GM12864 (cell line): ENCODE measurements around the gene NOS1.

Experiments
- DNase-seq: peaks from one replicate; pipeline ENCODE4 v3.0.0-alpha.2; 2011; ENCODE audit warnings: low read depth
- H3K4me3 ChIP-seq: 2 replicates; pipeline ENCODE4 v1.5.1; 2011; ENCODE audit warnings: mild to moderate bottlenecking, low read depth, low read length, control low read depth
- TF ChIP-seq, protein P1 (sequence below): IDR thresholded peaks from 2 replicates; pipeline ENCODE4 v1.5.1; 2011; ENCODE audit warnings: low read depth, mild to moderate bottlenecking, moderate library complexity, low read length, control low read depth, inconsistent platforms; ENCODE audit errors: missing control alignments

Gene NOS1

DNA sequence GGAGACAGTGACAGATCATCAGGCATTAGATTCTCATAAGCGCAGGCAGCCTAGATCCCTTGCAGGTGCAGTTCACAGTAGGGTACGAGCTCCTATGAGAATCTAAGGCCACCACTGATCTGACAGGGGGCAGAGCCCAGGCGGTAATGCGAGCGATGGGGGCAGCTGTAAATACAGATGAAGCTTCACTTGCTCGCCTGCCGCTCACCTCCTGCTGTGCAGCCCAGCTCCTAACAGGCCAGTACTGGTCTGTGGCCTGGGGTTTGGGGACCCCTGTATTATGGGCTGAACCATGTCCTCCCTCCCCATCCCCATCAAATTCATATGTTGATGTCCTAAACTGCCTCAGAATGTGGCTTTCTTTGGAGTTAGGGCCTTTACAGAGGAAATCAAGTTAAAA is 63.2 kb downstream of the NOS1 start:
- no peak for DNase-seq
- H3K4me3 ChIP-seq, result no peak overlapping the region
- TF ChIP-seq, protein P1, sequence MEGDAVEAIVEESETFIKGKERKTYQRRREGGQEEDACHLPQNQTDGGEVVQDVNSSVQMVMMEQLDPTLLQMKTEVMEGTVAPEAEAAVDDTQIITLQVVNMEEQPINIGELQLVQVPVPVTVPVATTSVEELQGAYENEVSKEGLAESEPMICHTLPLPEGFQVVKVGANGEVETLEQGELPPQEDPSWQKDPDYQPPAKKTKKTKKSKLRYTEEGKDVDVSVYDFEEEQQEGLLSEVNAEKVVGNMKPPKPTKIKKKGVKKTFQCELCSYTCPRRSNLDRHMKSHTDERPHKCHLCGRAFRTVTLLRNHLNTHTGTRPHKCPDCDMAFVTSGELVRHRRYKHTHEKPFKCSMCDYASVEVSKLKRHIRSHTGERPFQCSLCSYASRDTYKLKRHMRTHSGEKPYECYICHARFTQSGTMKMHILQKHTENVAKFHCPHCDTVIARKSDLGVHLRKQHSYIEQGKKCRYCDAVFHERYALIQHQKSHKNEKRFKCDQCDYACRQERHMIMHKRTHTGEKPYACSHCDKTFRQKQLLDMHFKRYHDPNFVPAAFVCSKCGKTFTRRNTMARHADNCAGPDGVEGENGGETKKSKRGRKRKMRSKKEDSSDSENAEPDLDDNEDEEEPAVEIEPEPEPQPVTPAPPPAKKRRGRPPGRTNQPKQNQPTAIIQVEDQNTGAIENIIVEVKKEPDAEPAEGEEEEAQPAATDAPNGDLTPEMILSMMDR, result no peak

DNA sequence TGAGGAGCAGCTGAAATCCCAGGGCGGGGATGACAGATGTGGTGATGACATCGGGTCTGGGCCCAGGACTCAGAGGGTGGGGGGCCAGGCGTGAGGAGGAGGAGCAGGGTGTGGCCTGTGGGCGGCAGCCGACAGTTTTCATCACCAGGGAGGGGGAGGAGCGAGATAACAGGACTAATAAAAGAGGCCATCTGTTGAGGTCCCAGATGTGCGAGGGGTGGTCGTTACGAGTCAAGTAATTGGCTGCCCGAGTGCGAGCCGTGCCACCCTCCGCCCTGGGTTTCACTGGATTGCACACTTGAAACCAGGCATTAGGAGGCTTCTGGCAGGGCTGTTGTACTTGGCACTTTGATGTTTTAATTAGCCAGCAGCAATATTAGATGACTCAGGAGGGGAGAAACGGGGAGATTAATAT is 67.2 kb downstream of the NOS1 start:
- TF ChIP-seq, protein P1, result no peak
- DNase-seq, result no peak

DNA sequence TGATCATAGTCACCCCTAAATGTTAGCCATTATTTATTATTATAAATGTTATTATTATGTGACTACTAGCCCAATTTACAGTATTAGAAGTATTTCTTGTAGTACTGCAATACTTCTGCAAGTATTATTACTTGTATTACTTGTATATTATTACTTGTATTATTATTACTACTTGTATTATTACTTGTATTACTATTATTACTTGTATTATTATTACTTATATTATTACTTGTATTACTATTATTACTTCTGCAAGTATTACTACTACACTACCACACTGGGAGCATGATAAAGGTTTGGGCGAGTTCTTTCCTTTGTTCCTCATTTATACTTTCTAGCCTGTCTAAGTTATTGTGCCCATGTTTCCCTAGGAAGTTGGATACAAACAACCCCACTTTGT is 67.9 kb downstream of the NOS1 start:
- TF ChIP-seq, protein P1, result no peak
- no peak overlapping the region for H3K4me3 ChIP-seq
- DNase-seq, result no peak

More for the DNA sequence above, 67.2 kb downstream of the NOS1 start:
- H3K4me3 ChIP-seq, result no peak overlapping the region

DNA sequence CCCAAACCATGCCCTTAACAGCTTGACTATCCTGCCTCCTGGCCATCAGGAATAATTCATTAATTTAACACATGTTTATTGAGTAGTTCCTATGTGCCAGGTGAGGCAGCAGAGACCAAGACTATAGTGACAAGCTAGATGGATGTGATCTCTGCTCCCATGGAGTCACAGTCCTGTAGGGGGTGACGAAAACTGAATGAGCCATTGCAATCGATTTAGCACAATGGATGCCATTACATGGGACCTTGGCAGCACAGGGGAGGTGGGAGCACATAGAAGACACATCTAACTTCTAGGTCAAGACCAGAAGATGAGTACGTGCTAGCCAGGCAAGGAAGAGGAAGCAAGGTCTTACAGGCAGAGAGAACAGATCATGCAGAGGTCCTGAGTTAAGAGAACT is 68.7 kb downstream of the NOS1 start:
- TF ChIP-seq, protein P1, result no peak
- no peak overlapping the region for H3K4me3 ChIP-seq
- DNase-seq, result no peak

DNA sequence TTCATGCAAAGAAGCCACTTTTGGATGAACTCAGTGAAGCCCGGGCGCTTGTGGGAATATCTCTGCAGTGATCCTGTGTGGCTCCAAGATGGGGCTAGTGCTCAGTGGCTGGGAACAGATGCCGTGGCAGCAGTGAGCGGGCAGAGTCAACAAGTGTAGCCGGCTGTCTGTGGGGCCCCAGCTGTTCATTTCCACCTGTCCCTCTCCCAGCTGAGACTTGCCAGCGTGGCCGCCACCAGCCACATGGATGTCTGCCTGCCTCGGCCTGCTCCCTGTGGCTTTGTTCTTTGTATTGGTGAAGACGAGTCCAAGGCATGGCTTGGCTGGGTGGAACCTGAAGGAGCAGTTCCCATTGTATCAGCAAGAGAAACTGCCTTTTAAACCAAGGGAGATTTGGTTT is 77.3 kb downstream of the NOS1 start:
- no peak for DNase-seq
- TF ChIP-seq, protein P1, result no peak
- no peak overlapping the region for H3K4me3 ChIP-seq

DNA sequence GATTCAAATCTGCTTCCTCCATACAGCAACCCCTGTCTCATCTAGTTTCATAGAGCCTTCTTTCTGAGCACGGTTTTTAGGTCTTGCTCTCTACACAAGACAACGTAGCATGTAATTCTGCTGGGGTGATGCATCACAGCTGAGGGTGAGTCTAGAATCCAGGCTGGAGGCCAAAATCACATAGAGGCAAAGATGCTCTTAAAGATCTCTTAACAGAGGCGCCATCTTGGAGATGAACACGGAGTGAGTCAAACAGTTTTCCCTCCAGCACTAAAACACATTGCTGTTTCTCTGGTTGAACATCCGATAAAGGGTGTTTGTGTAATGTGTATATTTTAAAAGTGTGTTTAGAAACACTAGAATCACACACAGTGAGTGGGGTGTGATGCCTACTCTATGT is 78.9 kb downstream of the NOS1 start:
- no peak for DNase-seq
- no peak overlapping the region for H3K4me3 ChIP-seq
- TF ChIP-seq, protein P1, result no peak

DNA sequence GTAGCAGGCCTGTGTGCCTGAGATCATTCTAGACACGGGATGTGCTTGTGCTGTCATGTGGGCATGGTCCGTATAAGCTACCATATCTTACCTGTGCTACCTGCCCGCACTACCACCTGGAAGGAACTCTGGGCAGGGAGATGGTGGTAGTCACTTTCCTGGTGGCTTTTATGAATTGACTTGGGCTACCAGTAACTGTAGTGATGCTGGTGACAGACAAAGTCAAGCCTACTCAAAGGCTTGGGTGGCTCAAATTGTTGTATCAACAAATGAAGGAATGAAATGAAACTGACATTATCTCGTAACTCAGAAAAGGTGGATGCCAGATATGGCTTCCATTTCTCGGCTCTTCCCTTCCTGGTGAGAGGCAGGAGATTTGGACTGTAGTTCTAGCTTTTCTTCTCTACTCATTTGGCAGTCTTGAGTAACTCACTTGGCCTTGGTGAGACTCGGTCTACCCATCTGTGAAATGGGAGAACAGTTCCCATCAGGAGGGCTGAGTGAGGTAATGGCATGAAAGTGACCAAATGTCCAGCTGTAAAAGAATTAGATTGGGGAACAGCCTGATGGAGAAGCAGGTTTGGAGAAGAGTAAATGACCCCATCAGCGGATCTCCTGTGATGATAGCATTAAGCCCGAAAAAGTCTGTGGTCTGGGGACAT is 81.3 kb downstream of the NOS1 start:
- TF ChIP-seq, protein P1, result no peak
- no peak for DNase-seq
- H3K4me3 ChIP-seq, result no peak overlapping the region
